GM18508 (cell line): ENCODE results near the gene ERV3-1.
"Not testable (repeated sequence)": the region's sequence is repeated elsewhere in the genome, so short reads cannot be mapped to it uniquely, and the experiment has no call there.

Experiments used
- ATAC-seq: cut with Tn5 transposase; IDR thresholded peaks from one replicate; pipeline ENCODE4 v1.9.1; 2021; ENCODE audit warnings: moderate number of reproducible peaks; ENCODE audit not compliant: insufficient read depth, unreplicated experiment

ERV3-1 gene

DNA sequence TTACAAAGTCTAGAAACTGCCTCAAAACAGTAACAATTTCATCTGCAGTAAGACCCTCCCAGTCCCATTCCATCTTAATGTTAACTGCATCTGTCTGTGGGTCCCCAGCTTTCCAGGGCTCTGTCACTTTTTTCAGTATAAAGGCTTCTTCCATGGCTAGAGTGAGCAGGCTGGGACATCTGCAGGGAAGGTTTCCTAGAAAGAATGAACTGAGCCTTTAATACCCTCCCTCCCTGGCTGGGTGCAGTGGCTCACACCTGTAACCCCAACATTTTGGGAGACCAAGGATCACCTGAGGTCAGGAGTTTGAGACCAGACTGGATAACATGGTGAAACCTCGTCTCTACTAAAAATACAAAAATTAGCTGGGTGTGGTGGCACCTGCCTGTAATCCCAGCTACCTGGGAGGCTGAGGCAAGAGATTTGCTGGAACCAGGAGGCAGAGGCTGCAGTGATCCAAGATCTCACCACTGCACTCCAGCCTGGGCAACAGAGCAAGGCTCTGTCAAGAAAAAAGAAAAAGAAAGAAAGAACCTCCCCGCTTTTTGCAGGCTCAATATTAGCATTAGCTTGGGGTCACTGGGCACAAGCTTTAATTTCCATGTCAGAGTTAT is 3.4 kb downstream of the ERV3-1 start:
- no peak for ATAC-seq

- no peak for ATAC-seq
These were observed 5.1 kb downstream of the ERV3-1 start for GRCh38 chr7:65001291-65001814.

DNA sequence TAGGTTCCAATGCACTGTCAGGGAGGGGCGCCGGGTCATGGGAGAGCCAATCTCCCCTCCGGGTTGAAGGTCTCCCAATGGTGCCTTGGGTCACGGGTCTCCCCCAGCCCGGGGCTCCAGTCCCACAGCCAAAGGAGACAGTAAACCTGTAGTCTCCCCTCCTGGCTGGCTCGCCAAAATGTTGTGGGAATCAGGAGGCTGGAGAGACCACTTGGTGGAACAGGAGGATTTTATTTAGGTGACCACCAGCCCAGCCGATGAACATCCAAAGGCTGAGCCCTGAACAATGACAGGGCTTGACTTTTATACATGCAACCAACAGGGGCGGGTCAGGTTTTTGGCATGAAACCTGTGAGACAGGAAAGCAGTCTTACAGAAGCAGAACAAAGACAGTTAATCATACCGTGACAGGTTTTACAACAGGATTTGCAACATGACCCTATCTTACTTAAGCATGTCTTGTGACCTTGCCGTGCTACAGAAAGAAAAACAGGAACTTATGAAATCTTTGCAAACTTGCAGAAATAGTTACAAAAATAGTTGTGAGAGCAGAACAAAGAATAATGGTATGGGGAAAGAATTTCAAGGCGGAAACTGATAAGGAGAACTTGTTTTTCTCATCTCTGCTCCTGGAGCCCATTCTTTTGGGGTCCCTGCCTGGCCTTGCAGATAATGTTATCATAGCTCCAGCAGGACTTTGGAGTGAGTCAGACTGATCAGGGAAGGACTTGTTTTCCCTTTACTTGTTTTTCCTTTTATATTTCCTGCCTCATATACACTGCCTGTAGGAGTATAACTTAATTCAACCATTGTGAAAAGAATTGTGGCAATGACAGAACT is 7.1 kb downstream of the ERV3-1 start:
- no peak for ATAC-seq

DNA sequence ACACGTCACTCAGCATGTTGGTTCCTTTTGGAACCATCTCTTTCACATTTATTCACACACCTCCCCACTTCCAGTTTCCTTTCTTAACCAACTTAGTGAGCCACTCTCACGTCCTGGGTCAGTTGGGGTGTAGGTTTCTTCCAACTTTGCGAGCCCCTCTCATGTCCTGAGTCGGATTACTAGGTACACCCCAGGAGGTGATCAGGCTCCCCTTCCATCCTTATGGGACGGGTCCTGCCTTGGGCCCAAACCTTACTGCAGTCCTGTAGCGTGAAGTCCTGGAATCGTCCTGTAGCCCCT is 7.7 kb downstream of the ERV3-1 start:
- no peak for ATAC-seq

- no peak for ATAC-seq
These were observed 8.5 kb downstream of the ERV3-1 start for GRCh38 chr7:64997927-64998391.

- ATAC-seq = no peak
These were observed 9.2 kb downstream of the ERV3-1 start for GRCh38 chr7:64997164-64997908.

DNA sequence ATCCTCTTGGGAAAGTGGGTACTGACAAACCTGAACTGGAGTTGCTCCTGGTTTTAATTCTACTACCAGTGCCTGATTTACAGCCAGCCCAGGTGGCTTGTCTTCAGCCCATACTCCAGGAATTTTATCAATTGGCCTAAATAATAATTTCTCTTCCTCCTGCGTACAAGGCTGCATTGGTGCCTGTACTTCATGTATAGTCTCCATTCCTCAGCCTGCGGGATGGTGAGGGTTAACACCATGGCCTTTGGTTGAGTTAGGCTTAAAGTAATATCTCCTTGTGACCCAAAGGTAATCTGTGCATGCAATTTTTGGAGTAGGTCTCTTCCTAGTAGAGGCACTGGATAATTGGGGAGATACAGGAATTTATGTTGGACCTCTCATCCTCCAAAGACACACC is 10.2 kb downstream of the ERV3-1 start:
- no peak for ATAC-seq

DNA sequence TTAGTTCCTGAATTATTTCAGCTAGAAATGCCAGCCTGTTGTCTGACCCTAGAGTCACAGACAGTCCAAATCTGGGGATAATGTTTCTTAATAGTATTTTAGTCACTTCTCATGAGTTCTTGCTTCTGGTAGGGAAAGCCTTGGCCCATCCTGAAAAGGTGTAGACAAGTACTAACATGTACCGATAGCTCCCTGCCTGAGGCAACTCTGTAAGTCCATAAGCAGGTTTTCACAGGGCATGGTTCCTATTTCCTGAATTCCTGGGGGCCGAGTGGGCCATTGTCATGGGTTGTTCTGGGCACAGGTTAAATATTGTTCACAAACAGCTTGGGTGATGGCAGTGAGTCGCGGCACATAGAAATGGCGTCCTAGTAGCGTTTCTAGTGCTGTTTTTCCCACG is 12.6 kb downstream of the ERV3-1 start:
- no peak for ATAC-seq

GRCh38 chr7:64992971-64993370 is 13.5 kb downstream of the ERV3-1 start:
- ATAC-seq = no peak

- no peak for ATAC-seq
These were observed 15.6 kb downstream of the ERV3-1 start, which contains the start of gene ZNF117 for GRCh38 chr7:64990936-64991335. Gene ZNF117, minus strand, starts transcription at chr7:64991036.

DNA sequence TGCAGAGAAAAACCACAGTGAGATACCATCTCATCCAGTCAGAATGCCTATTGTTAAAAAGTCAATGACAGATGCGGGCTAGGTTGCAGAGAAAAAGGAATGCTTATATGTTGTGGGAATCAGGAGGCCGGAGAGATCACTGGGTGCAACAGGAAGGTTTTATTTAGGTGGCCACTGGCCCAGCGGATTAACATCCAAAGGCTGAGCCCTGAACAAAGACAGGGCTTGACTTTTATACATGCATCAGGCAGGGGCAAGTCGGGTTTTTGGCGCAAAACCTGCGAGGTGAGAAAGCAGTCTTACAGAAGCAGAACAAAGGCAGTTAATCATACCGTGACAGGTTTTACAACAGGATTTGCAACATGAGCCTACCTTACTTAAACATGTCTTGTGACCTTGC is 16.3 kb downstream of the ERV3-1 start:
- ATAC-seq = no peak

DNA sequence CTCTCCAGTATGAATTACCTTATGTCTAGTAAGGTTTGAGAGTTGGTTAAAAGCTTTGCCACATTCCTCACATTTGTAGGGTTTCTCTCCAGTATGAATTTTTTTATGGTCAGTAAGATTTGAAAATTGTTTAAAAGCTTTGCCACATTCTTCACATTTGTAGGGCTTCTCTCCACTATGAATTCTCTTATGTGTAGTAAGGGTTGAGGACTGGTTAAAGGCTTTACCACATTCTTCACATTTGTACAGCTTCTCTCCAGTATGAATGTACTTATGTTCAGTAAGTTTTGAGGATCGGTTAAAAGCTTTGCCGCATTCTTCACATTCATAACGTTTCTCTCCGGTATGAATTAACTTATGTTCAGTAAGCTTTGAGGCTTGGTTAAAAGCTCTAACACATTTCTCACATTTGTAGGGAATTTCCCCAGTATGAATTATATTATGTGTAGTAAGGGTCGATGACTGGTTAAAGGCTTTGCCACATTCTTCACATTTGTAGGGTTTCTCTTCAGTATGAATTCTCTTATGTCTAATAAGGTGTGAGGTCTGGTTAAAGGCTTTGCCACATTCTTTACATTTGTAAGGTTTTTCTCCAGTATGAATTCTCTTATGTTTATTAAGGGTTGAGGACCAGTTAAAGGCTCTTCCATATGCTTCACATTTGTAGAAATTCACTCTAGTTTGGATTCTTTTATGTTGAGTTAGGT is 27.8 kb downstream of the ERV3-1 start:
- no peak for ATAC-seq

DNA sequence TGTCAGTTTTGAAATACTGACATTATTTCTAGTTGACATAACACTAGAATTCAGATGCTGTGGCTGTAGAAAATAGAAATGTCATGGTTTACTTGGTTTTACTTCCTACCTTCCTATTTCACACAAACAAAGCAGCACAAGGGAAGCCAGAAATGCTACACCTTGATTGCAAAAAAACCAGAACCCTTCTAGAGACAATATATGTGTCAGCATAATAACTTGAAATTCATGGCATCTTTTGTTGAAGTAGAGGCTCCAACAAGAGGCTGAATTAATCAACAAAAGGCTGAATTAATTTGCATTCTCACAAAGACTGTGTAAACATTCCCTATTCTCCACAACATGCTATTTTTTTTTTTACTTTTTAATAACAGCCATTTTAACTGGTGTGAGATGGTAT is 40.9 kb downstream of the ERV3-1 start:
- ATAC-seq = no peak

DNA sequence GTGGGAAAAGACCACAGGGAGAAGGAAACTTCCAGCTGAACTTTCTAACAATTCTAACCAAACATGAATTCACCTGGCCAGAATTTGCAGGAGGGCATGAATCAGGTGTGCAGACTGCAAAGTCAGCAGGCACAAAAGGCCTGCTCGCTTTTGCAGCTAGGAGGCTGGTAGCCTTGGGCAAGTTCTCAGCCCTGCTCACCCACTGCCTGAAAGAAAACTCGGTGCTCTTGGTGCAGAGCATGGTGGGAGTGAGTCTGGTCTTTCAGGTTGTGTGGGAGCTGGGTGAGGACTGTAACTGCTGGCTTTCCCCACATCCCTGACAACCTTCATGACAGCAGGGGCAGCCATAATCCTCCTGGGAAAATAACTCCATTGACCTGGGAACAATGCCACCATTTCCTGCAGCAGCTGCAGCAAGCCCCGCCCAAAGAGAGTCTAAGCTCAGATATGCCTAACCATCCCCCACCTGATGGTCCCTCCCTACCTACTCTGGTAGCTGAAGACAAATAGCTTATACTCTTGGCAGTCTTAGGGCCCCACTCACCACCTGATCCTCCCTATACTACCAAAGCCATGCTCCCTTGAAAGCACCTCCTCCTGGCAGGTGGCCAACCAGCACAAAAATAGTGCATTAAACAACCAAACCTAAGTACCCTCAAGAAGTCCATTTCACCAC is 47.3 kb downstream of the ERV3-1 start:
- no peak for ATAC-seq

DNA sequence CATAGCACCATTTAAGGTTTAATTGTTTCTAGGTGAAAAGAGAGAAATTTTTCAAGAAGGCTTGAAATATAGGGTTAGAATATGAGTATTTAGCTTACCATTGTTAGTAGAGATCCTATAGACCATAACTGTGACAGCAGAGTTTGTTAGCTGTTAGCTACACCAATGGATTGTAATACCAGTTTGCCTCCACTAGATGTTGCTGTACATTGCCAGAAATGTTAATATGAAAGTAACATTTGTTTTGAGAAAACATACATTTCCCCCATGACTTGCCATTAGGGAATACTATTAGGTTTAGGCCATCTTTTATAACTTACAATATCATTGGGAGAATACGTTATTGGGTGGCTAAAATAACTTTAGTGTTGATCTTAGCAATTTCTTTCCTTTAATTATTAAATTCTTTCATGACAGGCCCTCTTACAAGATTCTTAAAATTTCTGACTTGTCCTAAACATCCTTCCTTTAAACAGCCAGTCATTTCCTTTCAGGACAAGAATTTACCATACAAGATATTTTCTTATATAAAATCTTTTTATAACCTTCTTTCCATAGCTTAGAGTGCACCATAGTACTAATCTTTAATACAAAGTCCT is 55.1 kb downstream of the ERV3-1 start:
- no peak for ATAC-seq

DNA sequence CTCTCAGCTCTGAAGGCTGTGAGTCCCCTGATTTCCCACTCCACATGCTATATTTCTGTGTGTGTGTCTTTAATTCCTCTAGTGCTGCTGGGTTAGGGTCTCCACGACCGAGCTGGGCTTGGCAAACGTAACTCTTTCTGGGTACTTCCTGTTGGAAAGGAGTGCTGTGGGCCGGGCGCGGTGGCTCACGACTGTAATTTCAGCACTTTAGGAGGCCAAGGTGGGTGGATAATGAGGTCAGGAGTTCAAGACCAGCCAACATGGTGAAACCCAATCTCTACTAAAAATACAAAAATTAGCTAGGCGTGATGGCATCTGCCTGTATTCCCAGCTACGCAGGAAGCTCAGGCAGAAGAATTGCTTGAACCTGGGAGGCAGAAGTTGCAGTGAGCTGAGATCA is 55.8 kb downstream of the ERV3-1 start:
- not testable (repeated sequence) for ATAC-seq

DNA sequence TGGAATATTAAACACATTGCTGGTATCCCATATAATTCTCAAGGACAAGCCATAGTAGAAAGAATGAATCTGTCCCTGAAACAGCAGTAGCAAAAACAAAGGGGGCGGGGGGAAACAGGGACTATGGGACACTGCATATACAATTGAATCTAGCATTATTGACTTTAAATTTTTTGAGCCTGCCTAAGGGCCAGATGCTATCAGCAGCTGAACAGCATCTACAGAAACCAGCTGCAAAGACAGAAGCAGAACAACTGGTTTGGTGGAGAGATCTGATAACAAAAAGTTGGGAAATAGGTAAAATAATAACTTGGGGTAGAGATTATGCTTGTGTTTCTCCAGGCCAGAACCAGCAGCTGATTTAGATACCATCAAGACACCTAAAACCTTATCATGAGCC is 57.7 kb downstream of the ERV3-1 start:
- not testable (repeated sequence) for ATAC-seq

GRCh38 chr7:64947252-64948000 is 59.1 kb downstream of the ERV3-1 start:
- no peak for ATAC-seq

- ATAC-seq = no peak
These were observed 59.7 kb downstream of the ERV3-1 start for GRCh38 chr7:64946772-64947171.
